Activated naive CD4-positive, alpha-beta T cell treated with anti-CD3 and anti-CD28 coated beads, Interleukin-2, amount 10 ng/mL, durations not matched to agents 7 days and 5 days (primary cell): ENCODE data around the gene TTBK2.

Experiments used
- CTCF ChIA-PET: fragments of 350-600 bp; sonication (Branson Sonifier 250); formaldehyde crosslinking; loops from one replicate; lab custom pipeline; 2021; ENCODE audit warnings: antibody characterized with exemption; lab: Charles Lee
- DNase-seq: peaks from one replicate; pipeline ENCODE4 v3.0.0-alpha.2; 2020
- H3K27ac Mint-ChIP-seq: one replicate; pipeline ENCODE4 v1.8.0; 2021; ENCODE audit warnings: mild to moderate bottlenecking, moderate library complexity, mixed read lengths
- H3K27me3 Mint-ChIP-seq: one replicate; pipeline ENCODE4 v1.8.0; 2021; ENCODE audit warnings: mild to moderate bottlenecking, mixed read lengths
- H3K36me3 Mint-ChIP-seq: one replicate; pipeline ENCODE4 v1.8.0; 2021; ENCODE audit warnings: mixed read lengths
- H3K4me1 Mint-ChIP-seq: one replicate; pipeline ENCODE4 v1.8.0; 2021; ENCODE audit warnings: mixed read lengths
- H3K4me3 Mint-ChIP-seq: one replicate; pipeline ENCODE4 v1.8.0; 2021; ENCODE audit warnings: mild to moderate bottlenecking, moderate library complexity, mixed read lengths
- H3K9me3 Mint-ChIP-seq: one replicate; pipeline ENCODE4 v1.8.0; 2021; ENCODE audit warnings: mixed read lengths

The TTBK2 gene

DNA sequence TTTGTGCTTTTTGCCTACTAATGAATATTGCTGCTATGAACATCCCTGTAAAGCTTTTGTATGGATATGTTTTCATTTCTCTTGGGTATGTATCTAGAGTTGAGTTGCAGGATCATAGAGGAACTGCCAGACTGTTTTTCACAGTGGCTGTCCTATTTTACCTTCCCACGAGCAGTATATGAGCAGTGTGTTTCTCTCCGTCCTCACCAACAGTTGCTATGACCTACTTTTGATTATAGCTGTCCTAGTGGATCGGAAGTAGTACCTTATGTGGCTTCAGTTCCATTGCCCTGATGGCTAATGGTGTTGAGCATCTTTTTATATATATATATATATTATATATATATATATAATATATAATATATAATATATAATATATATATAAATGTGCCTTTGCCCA is 208.8 kb downstream of the TTBK2 start:
- Mint-ChIP-seq H3K4me3 (no peak overlapping the region), H3K4me1 (peaks cover 5% of the 10 kb centered on the region), H3K27me3 (no peaks in the 10 kb centered on the region), H3K9me3 (no peaks in the 10 kb centered on the region), H3K27ac (no peak overlapping the region), H3K36me3 (no peaks in the 10 kb centered on the region)
- no peak for DNase-seq
- CTCF ChIA-PET = no interaction called here

GRCh38 chr15:42710662-42711061 is 209.9 kb downstream of the TTBK2 start:
- no peaks in the 10 kb centered on the region for H3K36me3 Mint-ChIP-seq

DNA sequence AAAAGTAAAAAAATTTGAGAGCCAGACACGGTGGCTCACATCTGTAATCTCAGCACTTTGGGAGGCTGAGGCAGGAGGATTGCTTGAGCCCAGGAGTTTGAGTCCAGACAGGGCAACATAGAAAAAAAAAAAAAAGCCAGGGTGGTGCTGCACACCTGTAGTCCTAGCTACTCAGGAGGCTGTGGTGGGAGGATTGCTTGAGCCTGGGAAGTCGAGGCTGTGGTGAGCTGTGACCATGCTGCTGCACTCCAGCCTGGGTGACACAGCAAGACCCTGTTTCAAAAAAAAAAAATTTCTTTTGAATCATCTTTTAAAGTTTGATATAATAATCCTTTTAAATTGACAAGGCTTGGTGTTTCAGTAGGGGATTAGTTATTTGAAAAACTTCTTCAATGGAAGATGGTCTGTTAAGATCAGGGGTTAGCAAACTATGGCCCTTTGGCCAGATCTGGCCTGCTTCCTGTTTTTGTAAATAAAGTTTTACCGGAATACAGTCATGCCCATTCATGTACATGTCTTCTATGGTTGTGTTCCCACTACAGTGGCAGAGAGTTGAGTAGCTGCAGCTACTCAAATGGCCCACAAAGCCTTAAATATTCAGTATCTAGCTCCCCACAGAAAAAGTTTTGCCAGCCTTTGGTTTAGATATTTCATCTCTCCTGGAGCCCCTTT is 212.6 kb downstream of the TTBK2 start:
- no peaks in the 10 kb centered on the region for H3K9me3 Mint-ChIP-seq
- no peaks in the 10 kb centered on the region for H3K27me3 Mint-ChIP-seq
- no peak overlapping the region for H3K4me3 Mint-ChIP-seq
- no peak for DNase-seq
- CTCF ChIA-PET = interaction anchor here (0.9 kb wide), 1 partner anchor 497 kb away, joined by 3 read pairs; no protein-coding TSS in a partner anchor
- peaks cover 5% of the 10 kb centered on the region for H3K4me1 Mint-ChIP-seq
- H3K27ac Mint-ChIP-seq = peak overlapping the region; percentile 8
- H3K36me3 Mint-ChIP-seq = no peaks in the 10 kb centered on the region

More at GRCh38 chr15:42710662-42711061, 209.9 kb downstream of the TTBK2 start:
- Mint-ChIP-seq H3K9me3 (no peaks in the 10 kb centered on the region), H3K27ac (no peak overlapping the region), H3K4me1 (peaks cover 5% of the 10 kb centered on the region), H3K4me3 (no peak overlapping the region), H3K27me3 (no peaks in the 10 kb centered on the region)
- CTCF ChIA-PET = no interaction called here
- no peak for DNase-seq

- DNase-seq = no peak
- CTCF ChIA-PET = interaction anchor here (1.1 to 5.3 kb wide), 3 partner anchors 12 to 578 kb away, joined by 4 to 37 read pairs (median 5); no protein-coding TSS in a partner anchor
- Mint-ChIP-seq H3K27me3 (no peaks in the 10 kb centered on the region), H3K4me1 (peaks cover 5% of the 10 kb centered on the region), H3K27ac (no peak overlapping the region), H3K36me3 (no peaks in the 10 kb centered on the region), H3K9me3 (no peaks in the 10 kb centered on the region), H3K4me3 (no peak overlapping the region)
These were observed 213.5 kb downstream of the TTBK2 start for GRCh38 chr15:42707068-42707467.

DNA sequence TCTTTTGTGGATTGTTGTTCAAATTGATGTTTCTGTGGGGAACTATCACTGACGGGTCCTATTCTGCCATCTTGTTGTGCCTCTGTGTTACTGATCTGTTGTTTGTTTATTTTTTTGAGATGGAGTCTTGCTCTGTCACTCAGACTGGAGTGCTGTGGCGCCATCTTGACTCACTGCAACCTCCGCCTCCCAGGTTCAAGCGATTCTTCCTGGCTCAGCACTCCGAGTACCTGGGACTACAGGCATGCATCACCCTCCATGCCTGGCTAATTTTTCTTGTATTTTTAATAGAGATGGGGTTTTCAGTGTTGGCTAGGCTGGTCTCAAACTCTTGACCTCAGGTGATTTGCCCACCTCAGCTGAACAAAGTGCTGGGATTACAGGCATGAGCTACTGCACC is 215.2 kb downstream of the TTBK2 start:
- Mint-ChIP-seq H3K4me3 (no peak overlapping the region), H3K27me3 (no peaks in the 10 kb centered on the region), H3K27ac (no peak overlapping the region), H3K9me3 (no peaks in the 10 kb centered on the region), H3K4me1 (peaks cover 5% of the 10 kb centered on the region), H3K36me3 (no peaks in the 10 kb centered on the region)
- no peak for DNase-seq
- CTCF ChIA-PET = interaction anchor here (1.0 to 5.3 kb wide), 7 partner anchors 10 to 499 kb away, joined by 3 to 37 read pairs (median 5); no protein-coding TSS in a partner anchor

GRCh38 chr15:42704492-42704926 is 216.1 kb downstream of the TTBK2 start:
- peak; percentile 78 for DNase-seq
- H3K9me3 Mint-ChIP-seq = no peaks in the 10 kb centered on the region
- H3K4me1 Mint-ChIP-seq = peaks cover 5% of the 10 kb centered on the region
- no peaks in the 10 kb centered on the region for H3K36me3 Mint-ChIP-seq
- no peaks in the 10 kb centered on the region for H3K27me3 Mint-ChIP-seq
- CTCF ChIA-PET = interaction anchor here (0.8 to 5.3 kb wide), 6 partner anchors 10 to 500 kb away, joined by 3 to 37 read pairs (median 6); no protein-coding TSS in a partner anchor
- H3K27ac Mint-ChIP-seq = no peak overlapping the region
- H3K4me3 Mint-ChIP-seq = no peak overlapping the region

GRCh38 chr15:42696626-42697025 is 224.0 kb downstream of the TTBK2 start:
- no peak overlapping the region for H3K27ac Mint-ChIP-seq
- peaks cover 1% of the 10 kb centered on the region for H3K36me3 Mint-ChIP-seq
- H3K4me1 Mint-ChIP-seq = no peaks in the 10 kb centered on the region
- CTCF ChIA-PET = no interaction called here
- no peak overlapping the region for H3K4me3 Mint-ChIP-seq
- no peak for DNase-seq
- H3K27me3 Mint-ChIP-seq = no peaks in the 10 kb centered on the region
- H3K9me3 Mint-ChIP-seq = no peaks in the 10 kb centered on the region

DNA sequence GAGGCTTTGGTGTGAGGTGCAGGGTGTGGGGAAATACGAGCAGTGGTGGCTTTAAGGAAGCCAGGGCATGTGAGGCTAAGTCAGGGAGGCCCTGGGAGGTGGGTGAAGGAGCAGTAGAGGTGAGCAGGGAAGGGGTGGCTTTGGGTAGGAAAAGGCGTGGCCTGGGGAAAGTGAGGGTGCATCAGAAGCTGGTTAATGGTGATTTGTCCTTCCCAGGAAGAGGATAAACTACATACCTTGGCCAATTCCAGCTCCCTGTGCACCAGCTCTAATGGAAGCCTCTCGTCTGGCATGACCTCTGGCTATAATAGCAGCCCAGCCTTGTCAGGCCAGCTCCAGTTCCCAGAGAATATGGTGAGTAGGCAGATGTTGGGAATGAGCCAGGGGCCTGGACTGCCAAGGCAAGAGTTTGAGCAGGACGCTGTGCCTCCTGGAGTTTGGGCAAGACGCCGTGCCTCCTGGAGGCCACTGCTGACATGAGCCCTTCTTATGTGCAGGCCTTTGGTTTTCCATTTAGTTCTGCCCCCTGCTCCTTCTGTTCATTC is 225.0 kb downstream of the TTBK2 start:
- DNase-seq = no peak
- CTCF ChIA-PET = interaction anchor here (0.8 to 1.7 kb wide), 2 partner anchors 10 to 310 kb away, joined by 3 to 5 read pairs; no protein-coding TSS in a partner anchor
- no peak overlapping the region for H3K4me3 Mint-ChIP-seq

GRCh38 chr15:42694398-42694797 is 226.2 kb downstream of the TTBK2 start:
- Mint-ChIP-seq H3K9me3 (no peaks in the 10 kb centered on the region), H3K36me3 (peaks cover 1% of the 10 kb centered on the region), H3K4me3 (no peak overlapping the region), H3K27ac (no peak overlapping the region), H3K27me3 (no peaks in the 10 kb centered on the region), H3K4me1 (peaks cover 9% of the 10 kb centered on the region)
- DNase-seq = no peak
- CTCF ChIA-PET = interaction anchor here (0.6 to 1.7 kb wide), 2 partner anchors 12 to 334 kb away, joined by 3 to 5 read pairs; no protein-coding TSS in a partner anchor

More for the DNA sequence above, 225.0 kb downstream of the TTBK2 start:
- Mint-ChIP-seq H3K36me3 (peaks cover 1% of the 10 kb centered on the region), H3K27ac (no peak overlapping the region), H3K27me3 (no peaks in the 10 kb centered on the region), H3K9me3 (no peaks in the 10 kb centered on the region), H3K4me1 (peaks cover 9% of the 10 kb centered on the region)

DNA sequence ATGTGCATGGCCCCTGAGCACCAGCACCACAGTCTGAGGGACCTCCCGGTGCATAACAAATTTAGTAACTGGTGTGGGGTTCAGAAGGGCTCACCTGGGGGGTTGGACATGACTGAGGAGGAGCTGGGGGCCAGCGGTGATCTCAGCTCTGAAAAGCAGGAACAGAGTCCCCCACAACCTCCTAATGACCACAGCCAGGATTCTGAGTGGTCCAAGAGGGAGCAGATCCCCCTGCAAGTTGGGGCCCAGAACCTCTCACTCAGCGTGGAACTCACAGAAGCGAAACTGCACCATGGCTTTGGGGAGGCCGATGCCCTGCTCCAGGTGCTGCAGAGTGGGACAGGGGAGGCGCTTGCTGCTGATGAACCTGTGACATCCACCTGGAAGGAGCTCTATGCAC is 226.6 kb downstream of the TTBK2 start:
- Mint-ChIP-seq H3K27ac (no peak overlapping the region), H3K4me1 (peaks cover 9% of the 10 kb centered on the region), H3K4me3 (no peak overlapping the region), H3K27me3 (no peaks in the 10 kb centered on the region), H3K9me3 (no peaks in the 10 kb centered on the region), H3K36me3 (no peaks in the 10 kb centered on the region)
- CTCF ChIA-PET = interaction anchor here (0.6 to 1.7 kb wide), 2 partner anchors 12 to 333 kb away, joined by 3 to 5 read pairs; no protein-coding TSS in a partner anchor
- DNase-seq = no peak

- no peaks in the 10 kb centered on the region for H3K27me3 Mint-ChIP-seq
- CTCF ChIA-PET = no interaction called here
- peaks cover 9% of the 10 kb centered on the region for H3K4me1 Mint-ChIP-seq
- H3K27ac Mint-ChIP-seq = no peak overlapping the region
- no peaks in the 10 kb centered on the region for H3K36me3 Mint-ChIP-seq
- no peaks in the 10 kb centered on the region for H3K9me3 Mint-ChIP-seq
- H3K4me3 Mint-ChIP-seq = no peak overlapping the region
- no peak for DNase-seq
These were observed 227.1 kb downstream of the TTBK2 start for GRCh38 chr15:42693496-42693895.

DNA sequence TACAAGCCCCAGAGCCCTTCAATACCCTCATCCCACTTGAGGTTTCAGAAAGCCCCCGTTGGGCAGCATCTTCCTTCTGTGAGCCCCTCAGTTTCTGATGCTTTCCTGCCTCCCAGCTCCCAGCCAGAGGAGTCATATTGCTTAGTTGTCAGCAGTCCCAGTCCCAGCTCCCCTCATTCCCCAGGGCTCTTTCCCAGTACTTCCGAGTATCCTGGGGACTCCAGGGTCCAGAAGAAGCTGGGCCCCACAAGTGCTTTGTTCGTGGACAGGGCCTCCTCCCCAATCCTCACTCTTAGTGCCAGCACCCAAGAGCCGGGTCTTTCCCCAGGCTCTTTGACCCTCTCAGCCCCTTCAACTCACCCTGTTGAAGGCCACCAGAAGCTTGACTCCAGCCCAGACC is 227.6 kb downstream of the TTBK2 start:
- Mint-ChIP-seq H3K4me3 (no peak overlapping the region), H3K27me3 (no peaks in the 10 kb centered on the region), H3K9me3 (no peaks in the 10 kb centered on the region), H3K4me1 (peaks cover 9% of the 10 kb centered on the region), H3K27ac (no peak overlapping the region), H3K36me3 (no peaks in the 10 kb centered on the region)
- CTCF ChIA-PET = no interaction called here
- no peak for DNase-seq

DNA sequence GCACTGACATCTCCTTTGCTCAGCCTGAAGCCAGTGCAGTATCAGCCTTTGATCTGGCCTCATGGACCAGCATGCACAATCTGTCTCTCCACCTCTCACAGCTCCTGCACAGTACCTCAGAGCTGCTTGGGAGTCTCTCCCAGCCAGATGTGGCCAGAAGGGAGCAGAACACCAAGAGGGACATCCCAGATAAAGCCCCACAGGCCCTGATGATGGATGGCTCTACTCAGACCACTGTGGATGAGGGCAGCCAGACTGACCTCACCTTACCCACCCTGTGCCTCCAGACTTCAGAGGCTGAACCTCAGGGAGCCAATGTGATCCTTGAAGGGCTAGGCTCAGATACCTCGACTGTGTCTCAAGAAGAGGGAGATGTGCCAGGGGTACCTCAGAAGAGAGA is 228.0 kb downstream of the TTBK2 start:
- H3K36me3 Mint-ChIP-seq = no peaks in the 10 kb centered on the region
- CTCF ChIA-PET = no interaction called here
- no peak for DNase-seq
- no peaks in the 10 kb centered on the region for H3K9me3 Mint-ChIP-seq
- H3K27me3 Mint-ChIP-seq = no peaks in the 10 kb centered on the region
- peaks cover 9% of the 10 kb centered on the region for H3K4me1 Mint-ChIP-seq
- H3K4me3 Mint-ChIP-seq = no peak overlapping the region
- H3K27ac Mint-ChIP-seq = no peak overlapping the region

GRCh38 chr15:42691770-42692169 is 228.8 kb downstream of the TTBK2 start:
- CTCF ChIA-PET = no interaction called here
- DNase-seq = no peak
- Mint-ChIP-seq H3K27me3 (no peaks in the 10 kb centered on the region), H3K4me3 (no peak overlapping the region), H3K36me3 (no peaks in the 10 kb centered on the region), H3K9me3 (no peaks in the 10 kb centered on the region), H3K27ac (no peak overlapping the region), H3K4me1 (peaks cover 9% of the 10 kb centered on the region)

DNA sequence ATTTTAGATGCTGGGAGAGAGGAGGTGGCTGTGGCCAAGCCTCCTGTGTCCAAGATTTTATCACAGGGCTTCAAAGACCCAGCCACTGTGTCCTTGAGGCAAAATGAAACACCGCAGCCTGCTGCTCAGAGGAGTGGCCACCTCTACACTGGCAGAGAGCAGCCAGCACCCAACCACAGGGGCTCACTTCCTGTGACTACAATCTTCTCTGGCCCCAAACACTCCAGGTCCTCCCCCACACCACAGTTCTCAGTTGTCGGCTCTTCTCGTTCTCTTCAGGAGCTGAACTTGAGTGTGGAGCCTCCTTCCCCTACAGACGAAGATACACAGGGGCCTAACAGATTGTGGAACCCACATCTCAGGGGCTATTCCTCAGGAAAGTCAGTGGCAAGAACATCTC is 229.3 kb downstream of the TTBK2 start:
- peaks cover 9% of the 10 kb centered on the region for H3K4me1 Mint-ChIP-seq
- H3K36me3 Mint-ChIP-seq = no peaks in the 10 kb centered on the region
- no peak overlapping the region for H3K27ac Mint-ChIP-seq
- no peaks in the 10 kb centered on the region for H3K9me3 Mint-ChIP-seq
- H3K27me3 Mint-ChIP-seq = no peaks in the 10 kb centered on the region
- H3K4me3 Mint-ChIP-seq = no peak overlapping the region
- CTCF ChIA-PET = no interaction called here
- DNase-seq = no peak
